ENCODE results near the gene SPATA6L.
A peak's percentile ranks its signal among the peaks of the same experiment; 100 is the strongest.
"Not testable (repeated sequence)": the region's sequence is repeated elsewhere in the genome, so short reads cannot be mapped to it uniquely, and the experiment has no call there.

Gene SPATA6L

DNA sequence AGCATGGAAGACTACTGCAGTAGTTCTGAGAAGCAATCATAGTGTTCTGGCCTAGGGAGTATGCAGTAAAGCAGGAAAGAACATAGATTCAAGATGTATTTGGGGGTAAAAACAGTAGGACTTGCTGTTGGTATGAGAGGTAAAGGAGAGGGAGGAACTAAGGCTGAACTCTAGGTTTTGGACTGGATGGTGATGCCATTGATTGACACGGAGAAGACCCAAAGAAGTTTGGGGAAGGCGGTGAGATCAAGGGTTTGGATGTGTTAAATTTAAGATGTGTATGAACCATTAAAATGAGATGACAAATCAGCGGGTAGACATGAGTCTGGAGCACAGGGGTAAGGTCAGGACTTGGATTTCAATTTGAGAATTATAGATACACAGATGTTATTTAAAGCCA is 11.1 kb upstream of the SPATA6L start:
- no peak for DNase-seq (ENCODE audit: low read depth in 2 of 2)

- no peak for DNase-seq (ENCODE audit: low read depth in 2 of 2)
Observed at GRCh38 chr9:4674783-4675182, 8.5 kb upstream of the SPATA6L start.

- DNase-seq (ENCODE audit: low read depth in 2 of 2), result no peak
Observed at GRCh38 chr9:4671737-4672136, 5.5 kb upstream of the SPATA6L start.

DNA sequence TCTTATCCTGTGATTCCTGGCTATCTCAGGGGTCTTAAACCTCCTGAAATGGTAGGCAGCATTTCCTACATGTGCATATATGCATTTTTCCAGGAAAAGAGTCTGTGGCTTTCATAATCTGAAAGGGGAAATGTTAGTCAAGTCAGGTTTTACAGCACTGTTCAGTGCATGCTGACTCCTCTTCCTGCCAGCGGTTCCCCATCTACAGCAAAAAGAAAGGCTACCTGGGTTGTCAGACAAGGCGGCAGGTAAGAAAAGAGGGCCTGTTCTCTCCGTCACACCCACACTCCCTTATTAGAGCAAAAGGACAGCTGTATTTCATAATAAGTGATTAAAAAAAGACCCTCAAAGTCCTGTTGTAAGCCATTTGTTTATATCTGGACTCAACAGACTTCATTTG is 4.3 kb upstream of the SPATA6L start:
- no peak for DNase-seq (ENCODE audit: low read depth in 2 of 2)

- no peak for DNase-seq (ENCODE audit: low read depth in 2 of 2)
Observed at GRCh38 chr9:4669890-4670289, 3.6 kb upstream of the SPATA6L start.

- no peak for DNase-seq (ENCODE audit: low read depth in 2 of 2)
Observed at GRCh38 chr9:4668604-4669003, 2.3 kb upstream of the SPATA6L start.

GRCh38 chr9:4667681-4668080 is 1.4 kb upstream of the SPATA6L start:
- DNase-seq (ENCODE audit: low read depth in 2 of 2), result no peak

DNA sequence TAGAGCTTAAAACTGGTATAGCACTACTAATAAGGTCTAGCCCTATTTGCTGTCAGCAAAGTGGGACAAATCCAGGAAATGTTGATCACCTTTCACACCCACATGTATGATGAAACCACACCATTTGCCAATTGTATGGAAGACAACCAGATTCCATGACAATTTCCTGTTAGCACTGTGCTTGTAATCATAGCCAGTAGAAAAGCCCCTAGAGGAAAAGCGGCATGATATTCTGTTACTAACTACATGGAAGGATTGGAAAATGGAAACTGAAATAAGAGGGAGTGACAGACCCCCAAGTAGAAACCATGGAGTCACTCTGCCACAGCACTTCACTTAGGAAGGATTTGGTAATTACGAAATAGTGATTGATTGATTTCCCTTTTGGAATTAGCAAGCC is 923 bp downstream of the SPATA6L start:
- no peak for DNase-seq (ENCODE audit: low read depth in 2 of 2)

DNA sequence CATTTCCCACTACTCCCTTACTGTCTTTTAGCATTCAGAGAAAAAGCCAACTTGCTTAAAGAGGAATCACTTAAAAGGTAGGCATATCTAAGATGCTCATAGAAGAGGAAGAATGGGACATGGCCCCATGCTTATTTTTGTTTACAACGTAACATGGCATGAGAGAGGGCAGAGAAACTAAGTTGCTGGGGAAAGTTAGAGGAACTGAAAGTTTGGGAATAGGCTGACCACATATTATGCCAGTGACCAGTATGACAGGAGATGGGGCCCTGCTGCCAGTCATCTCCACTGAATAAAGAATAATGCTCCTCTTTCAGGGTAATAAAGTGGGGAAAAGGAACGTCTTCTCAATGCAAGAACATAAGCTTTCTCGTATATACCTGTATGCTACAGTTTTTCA is 2.3 kb downstream of the SPATA6L start:
- no peak for DNase-seq (ENCODE audit: low read depth in 2 of 2)

DNA sequence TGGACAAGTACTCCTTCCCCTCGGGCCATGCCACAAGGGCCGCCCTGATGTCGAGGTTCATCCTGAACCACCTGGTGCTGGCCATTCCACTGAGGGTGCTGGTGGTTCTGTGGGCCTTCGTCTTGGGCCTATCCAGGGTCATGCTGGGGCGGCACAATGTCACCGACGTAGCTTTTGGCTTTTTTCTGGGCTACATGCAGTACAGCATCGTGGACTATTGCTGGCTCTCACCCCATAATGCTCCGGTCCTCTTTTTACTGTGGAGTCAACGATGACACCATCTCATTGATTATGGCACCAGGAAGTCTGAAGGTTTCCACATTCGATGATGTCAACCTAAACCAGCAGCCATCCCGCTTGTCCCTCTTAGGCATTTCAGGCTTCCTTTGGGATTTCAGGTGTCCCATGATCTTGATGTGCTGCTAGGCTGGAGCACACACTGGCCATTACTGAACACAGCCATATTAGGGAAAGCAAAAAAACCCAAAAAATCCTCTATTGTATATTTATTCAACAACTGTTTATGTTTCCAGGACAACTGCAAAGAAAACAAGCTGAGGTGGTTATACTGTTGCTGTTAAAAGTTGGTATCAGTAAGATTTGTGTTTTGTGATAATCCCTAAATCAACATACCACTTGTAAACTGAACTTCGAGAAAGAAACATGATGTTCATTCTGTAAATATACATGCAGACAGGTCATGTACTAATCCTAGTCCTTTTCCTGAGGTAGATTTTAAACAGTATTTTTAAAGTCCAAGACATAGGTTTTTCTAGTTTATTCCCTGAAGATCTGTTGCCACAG is 3.1 kb downstream of the SPATA6L start:
- DNase-seq (ENCODE audit: low read depth in 2 of 2), result no peak

GRCh38 chr9:4662108-4662988 is 3.9 kb downstream of the SPATA6L start, which contains the start of gene PLPP6:
Gene PLPP6, plus strand, starts transcription at chr9:4662294. Its CDS starts 82 bp downstream, at chr9:4662376.
- peak; percentile 71 to 73 for DNase-seq (ENCODE audit: low read depth in 2 of 2)

- no peak for DNase-seq (ENCODE audit: low read depth in 2 of 2)
Observed at GRCh38 chr9:4661611-4662010, 4.7 kb downstream of the SPATA6L start.

GRCh38 chr9:4661165-4661564 is 5.1 kb downstream of the SPATA6L start:
- no peak for DNase-seq (ENCODE audit: low read depth in 2 of 2)

GRCh38 chr9:4660665-4661064 is 5.6 kb downstream of the SPATA6L start:
- DNase-seq (ENCODE audit: low read depth in 2 of 2), result not testable (repeated sequence)

DNA sequence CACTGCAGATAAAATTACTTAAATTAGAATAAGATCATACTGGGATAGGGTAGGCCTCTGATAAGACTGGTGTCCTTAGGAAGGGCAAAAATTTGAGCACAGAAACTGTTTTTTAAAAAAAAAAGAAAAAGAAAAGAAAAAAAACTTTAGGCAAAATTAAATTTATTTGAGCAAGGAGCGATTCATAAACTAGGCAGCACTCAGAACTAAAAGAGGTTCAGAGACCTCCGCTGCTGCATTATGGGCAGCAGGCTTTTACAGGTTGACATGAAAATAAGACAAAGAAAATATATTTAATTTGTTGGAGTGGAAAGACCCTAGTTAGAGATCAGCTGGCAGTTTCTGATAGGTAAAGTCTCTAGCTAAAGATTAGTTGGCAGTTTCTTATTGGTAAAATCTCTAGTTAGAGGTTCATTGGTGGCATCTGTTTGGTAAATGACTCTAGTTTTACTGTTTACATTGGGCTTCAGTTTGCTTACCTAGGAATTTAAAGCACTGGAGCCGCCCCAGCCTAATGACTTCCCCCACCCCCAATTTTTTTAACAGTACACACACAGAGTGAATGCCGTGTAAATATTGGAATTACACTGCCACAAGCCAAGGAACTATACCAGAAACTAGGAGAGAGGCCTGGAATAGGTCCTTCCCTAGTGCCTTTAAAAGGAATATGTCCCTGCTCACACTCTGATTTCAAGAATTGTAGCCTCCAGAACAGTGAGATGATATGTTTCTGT is 8.7 kb downstream of the SPATA6L start:
- no peak for DNase-seq (ENCODE audit: low read depth in 2 of 2)

- no peak for DNase-seq (ENCODE audit: low read depth in 2 of 2)
Observed at GRCh38 chr9:4656621-4657020, 9.7 kb downstream of the SPATA6L start.

DNA sequence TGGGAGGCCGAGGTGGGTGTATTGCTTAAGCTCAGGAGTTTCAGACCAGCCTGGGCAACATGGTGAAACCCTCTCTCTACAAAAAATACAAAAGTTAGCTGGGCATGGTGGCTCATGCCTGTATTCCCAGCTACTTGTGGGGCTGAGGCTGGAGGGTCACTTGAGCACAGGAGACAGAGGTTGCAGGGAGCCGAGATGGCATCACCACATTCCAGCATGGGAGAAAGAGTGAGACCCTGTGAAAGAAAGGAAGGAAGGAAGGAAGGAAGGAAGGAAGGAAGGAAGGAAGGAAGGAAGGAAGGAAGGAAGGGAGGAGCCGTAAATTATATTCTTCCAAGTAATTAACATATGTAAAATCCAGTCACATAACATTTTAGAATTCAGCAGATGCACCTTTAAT is 10.1 kb downstream of the SPATA6L start:
- DNase-seq (ENCODE audit: low read depth in 2 of 2), result not testable (repeated sequence)

- DNase-seq (ENCODE audit: low read depth in 2 of 2), result no peak
Observed at GRCh38 chr9:4654538-4654937, 11.7 kb downstream of the SPATA6L start.

DNA sequence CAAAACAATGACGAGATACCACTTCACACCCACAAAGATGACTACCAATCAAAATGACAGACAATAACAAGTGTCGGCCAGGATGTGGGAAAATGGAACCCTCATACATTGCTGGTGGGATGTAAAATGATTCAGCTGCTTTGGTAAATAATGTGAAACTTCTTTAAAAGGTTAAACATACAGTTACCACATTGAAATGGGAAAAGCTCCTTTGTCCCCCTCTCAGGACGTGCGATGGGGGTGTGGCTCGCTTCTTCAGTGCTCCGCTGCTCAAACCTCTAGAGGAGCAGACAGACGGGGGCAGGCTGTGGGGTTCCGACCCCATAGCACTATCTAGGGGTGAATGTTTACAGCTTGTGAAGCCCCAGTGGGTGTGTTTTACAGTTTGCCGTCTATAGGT is 12.2 kb downstream of the SPATA6L start:
- DNase-seq (ENCODE audit: low read depth in 2 of 2), result no peak

- no peak for DNase-seq (ENCODE audit: low read depth in 2 of 2)
Observed at GRCh38 chr9:4642351-4642750, 23.9 kb downstream of the SPATA6L start.

DNA sequence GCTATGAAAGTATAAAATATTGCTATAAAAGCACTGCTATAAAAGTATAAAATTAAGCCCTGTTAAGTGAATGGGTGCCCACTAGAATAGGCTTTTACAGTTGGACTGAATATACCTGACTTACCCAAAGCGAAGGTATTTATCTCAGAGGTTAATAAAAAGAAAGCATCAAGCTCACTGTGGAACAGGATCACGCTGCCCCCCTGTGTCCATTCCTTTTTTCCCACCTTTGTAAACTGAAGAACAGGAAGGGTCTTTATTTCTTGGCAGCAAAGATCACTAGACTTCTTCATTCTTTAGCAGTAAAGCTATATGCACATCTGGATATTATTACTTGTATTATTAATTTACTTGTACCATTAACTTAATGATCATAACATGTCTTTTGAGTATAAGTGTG is 26.3 kb downstream of the SPATA6L start:
- DNase-seq (ENCODE audit: low read depth in 2 of 2), result no peak

DNA sequence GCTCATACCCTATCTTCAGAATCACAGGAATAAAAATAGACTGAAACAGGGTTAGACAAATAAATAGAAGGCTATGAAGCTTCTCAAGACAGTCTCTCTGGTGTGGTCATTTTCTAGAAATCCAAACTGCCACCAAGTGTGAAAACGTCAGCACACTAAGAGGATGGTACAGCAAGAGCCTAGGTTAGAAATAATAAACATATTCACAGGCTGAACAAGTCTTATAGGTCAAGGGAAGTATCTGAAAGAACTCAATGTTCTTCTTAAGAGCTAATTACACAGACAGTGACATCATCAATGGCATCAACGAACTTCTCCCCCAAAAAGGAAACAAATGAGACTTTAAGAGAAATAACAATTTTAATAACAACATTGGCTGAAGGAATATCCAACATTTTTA is 26.9 kb downstream of the SPATA6L start:
- DNase-seq (ENCODE audit: low read depth in 2 of 2), result no peak
